ENCODE measurements around the gene RPS15.

- no peak for TF ChIP-seq POLR2AphosphoS5 (IDR thresholded peaks at IDR 0.05)
- TF ChIP-seq, protein P1, sequence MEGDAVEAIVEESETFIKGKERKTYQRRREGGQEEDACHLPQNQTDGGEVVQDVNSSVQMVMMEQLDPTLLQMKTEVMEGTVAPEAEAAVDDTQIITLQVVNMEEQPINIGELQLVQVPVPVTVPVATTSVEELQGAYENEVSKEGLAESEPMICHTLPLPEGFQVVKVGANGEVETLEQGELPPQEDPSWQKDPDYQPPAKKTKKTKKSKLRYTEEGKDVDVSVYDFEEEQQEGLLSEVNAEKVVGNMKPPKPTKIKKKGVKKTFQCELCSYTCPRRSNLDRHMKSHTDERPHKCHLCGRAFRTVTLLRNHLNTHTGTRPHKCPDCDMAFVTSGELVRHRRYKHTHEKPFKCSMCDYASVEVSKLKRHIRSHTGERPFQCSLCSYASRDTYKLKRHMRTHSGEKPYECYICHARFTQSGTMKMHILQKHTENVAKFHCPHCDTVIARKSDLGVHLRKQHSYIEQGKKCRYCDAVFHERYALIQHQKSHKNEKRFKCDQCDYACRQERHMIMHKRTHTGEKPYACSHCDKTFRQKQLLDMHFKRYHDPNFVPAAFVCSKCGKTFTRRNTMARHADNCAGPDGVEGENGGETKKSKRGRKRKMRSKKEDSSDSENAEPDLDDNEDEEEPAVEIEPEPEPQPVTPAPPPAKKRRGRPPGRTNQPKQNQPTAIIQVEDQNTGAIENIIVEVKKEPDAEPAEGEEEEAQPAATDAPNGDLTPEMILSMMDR (IDR thresholded peaks at IDR 0.05) = no peak
- no peak for TF ChIP-seq EP300 (IDR thresholded peaks at IDR 0.05)
Measured at GRCh38 chr19:1400281-1401137, 37.7 kb upstream of the RPS15 start.
